ENCODE measurements around the gene UGP2.

- TF ChIP-seq ZNF23 (tag by site-specific recombination; IDR thresholded peaks at IDR 0.05; ENCODE audit: borderline replicate concordance) (no peak), CTCF (tag by site-specific recombination; IDR thresholded peaks at IDR 0.05) (no peak)
Observed at GRCh38 chr2:63819765-63820717, 21.7 kb upstream of the UGP2 start.
